GM19397 (cell line): ENCODE measurements around the gene INPP4B.
"Not testable (repeated sequence)": the region's sequence is repeated elsewhere in the genome, so short reads cannot be mapped to it uniquely, and the experiment has no call there.

Source experiments
- ATAC-seq: cut with Tn5 transposase; IDR thresholded peaks from one replicate; pipeline ENCODE4 v1.9.1; 2021; ENCODE audit warnings: mild to moderate bottlenecking, moderate library complexity; ENCODE audit not compliant: unreplicated experiment

The INPP4B gene

DNA sequence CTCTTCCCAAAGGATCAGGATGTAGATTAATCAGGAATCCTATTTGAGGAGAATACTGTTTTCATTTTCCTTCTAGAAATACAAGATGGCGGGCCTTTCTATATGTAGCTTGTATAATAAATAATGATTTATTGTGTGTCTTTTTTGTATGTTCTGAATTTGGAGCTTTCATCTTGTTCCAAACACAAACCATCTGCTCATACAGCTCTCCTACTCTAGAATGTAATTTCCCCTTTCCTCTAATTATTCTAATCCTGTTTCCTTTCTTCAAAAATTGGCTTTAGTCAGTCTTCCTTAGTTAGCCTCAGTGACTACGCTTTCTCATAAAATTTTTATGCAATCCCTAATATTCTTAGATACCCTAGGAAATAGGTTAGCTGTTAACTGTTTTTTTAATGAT, 422.2 kb downstream of the INPP4B start:
- no peak for ATAC-seq

DNA sequence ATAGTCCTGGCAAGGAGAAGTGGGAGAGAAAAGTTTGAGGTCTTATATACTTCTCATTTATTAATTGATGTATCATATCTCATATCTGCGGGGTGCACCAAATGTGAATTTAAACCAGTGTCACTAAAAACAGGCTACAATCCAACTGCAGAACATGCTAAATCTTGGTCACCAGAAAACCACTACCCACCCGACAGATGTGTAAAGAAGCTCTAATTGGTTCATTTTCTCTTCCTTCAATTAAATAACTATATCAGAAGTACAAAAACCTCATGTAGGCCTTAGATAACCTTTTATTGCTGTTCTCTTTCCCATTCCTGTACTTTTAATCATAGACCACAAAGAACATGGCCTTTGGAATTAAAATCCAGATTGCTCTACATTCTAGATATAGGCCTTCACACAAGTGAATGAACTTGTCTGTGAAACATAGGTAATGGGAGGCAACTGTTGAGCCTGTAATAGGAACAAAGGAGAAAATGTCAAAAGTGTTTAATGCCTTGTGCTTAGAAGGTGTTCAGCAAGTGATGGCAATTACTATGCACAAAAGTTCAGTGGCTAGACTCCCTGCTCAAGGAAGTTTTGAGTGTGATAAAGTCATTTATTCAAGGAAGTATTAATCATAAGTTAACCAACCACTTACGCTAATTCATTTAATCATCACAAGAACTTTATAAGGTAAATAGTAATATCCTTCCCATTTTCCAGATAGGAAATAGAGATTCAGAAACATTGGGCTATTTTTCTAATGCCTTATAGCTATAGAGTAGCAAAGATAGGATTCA, 425.6 kb downstream of the INPP4B start:
- ATAC-seq: no peak

DNA sequence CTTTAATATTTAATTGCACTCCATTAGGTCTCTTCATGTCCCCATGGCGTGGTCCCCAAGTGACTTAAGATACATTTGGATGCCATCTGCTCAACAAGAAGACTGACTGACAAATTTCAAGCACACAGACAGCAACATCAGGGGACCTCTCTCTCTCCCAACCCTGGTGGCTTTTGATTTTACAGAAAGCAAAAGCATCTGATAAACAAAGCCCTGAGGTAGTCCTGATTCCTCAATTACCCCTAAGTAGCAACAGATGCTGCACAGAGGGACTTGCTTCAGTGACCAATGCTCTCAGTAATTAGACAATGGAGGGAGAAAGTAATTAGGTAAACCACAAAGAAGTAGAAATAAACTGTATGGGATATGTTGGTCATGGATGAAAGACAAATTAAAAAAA, 426.4 kb downstream of the INPP4B start:
- no peak for ATAC-seq

DNA sequence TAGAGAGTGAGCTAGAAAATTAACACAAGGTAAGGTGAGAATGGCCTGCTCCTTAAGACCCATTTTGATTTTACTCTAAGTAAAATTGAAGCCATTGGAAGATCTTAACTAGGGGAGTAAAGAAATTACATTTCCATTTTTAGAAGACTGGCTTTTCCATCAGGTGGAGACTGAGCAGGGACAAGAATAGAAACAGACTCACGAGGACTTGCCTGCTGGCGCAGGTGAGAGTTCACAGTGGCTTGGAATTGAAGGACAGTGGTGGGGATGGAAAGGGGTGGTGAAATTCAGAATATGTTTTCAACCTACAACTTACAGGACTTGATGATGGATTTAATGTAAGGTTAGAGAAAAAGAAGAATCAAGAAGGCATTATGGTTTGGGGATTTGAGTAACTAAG, 427.4 kb downstream of the INPP4B start:
- no peak for ATAC-seq

DNA sequence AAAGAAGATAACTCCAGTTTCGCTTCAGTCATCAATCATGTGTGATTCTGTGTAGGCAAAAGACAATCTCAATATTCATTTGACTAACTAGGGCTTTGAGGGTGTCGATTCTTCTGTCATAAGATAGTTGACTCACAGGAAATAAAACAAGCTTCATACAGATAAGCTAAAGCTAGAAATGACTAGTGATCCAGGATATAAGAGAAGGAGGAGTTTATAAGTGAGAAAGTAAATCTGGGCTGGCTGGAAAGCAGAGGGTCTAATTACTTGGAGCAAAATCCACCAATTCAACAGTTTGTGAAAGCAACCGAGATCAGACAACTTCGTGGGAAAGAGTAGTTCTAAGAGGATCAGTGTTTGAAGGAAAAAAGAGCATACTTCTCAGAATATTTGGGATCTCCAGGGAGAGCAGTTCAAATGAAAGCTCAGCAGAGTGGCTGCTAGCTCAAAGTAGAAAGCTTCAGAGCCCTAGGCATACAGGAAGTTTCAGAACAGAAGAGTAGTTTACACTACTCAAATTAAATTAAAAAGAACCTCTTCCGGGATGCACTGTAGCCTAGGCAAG, 429.3 kb downstream of the INPP4B start:
- ATAC-seq: no peak

DNA sequence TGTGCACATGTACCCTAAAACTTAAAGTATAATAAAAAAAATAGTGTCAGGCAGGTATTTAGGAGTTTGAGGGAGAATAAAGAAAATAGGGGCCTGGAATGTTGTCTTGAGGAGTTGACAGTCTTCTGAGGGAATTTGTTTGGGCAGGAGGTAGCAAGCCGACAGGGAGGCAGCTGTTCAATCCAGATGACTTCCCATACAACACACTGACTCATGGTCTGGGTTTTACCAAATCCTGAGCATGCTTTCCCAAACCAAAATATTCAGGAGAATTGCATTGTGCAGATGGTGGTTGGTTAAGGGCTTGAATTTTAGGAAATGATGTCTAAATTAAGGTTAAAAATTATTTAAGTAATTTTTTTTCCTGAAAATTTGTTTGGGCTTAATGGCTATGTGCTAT, 430.0 kb downstream of the INPP4B start:
- ATAC-seq: no peak

DNA sequence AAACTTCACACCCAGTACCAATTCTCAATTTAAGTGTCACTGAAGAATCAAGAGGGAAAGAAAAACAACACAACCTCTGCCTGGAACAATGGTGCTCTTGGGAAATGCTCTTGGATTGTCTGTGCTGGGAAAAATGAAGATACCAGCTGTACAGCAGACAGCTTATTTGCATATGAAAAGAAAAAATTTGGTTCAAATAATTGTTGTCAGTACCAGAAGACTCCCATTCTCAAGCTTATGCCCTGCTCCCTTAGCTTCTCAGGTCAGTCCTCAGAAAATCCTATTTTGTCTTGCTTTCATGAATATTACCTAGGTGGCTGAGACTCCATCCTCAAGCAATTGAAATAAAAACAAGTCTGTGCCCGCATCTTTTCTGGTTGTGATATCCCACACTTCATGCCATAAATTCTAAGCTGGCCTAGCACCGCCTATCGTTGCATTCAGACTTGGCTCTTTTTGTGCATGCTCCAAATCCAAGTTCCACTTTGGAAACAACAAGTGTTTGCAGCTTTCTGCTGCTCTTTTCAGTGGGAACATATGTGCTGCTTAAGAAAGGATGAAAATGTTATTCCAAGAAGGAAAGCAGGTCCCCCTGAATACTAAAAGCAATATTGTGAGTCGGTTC, 431.6 kb downstream of the INPP4B start:
- ATAC-seq: no peak

DNA sequence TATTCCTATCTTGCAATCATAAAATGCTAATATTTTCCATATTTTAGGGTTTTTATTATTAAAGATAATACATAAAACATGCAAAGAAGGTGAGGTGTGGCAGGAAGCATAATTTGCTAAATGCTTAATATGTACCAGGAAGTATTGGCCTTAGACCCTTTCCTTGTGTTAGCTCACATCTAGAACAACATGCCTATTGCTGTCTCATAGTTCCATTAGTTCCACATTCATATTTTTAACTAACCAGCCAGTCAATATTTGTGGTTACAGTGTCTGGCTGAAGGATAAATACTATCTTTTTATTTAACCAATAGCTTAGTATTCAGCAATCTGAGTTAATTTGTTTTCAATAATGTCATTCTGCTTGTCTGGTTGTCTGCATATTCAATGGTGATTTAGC, 432.6 kb downstream of the INPP4B start:
- no peak for ATAC-seq

DNA sequence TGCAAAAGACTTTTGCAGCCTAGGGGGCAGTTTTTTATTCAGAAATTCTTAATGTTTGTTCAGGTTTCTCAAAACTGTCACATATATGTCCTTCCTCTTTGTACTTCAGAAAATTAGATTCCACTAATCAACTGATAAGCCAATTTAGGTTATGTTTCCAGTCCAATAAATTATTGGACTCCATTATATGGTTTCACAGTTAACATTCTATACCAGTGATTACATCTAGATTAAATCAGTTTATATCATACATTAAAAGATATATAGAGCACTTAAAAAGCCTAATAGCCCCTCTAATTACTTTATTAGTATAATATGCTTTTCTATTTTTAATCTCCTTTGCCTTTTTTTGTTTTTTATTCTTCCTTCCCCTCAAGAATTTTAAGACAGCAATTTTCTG, 434.1 kb downstream of the INPP4B start:
- no peak for ATAC-seq

DNA sequence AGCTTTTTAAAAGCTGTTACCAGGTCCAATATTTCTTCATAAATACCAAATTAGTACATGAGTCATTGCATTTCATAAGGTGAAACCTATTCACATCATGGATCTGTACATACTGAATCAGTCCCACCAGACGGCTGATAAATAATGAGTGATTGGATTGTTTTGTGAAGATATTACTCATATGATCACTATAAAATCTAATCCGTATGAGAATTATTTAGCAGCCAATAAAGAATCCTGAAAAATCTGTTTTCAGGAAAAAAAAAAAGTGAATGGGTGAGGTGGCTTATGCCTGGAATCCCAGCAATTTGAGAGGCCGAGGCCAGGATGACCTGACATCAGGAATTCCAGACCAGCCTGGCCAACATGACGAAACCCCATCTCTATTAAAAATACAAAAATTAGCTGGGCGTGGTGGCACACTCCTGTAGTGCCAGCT, 438.1 kb downstream of the INPP4B start:
- no peak for ATAC-seq

DNA sequence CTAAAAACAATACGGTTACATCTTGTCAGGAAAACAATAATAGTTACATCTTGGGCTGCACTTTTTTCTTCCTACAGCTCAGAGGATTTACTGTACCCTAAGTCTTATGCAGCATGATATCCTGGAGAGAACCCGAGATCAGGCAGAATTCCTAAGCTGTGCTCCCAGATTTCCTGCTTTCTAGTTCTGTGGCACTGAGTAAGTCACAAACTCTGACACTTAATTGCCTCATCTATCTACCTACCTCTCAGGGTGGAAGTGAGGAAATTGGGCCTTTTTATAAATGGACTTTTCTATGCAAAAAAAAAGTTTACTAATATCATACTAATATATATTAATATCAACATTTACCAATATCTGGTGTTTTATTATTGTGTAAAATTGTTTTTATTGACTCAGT, 438.5 kb downstream of the INPP4B start:
- ATAC-seq: no peak

DNA sequence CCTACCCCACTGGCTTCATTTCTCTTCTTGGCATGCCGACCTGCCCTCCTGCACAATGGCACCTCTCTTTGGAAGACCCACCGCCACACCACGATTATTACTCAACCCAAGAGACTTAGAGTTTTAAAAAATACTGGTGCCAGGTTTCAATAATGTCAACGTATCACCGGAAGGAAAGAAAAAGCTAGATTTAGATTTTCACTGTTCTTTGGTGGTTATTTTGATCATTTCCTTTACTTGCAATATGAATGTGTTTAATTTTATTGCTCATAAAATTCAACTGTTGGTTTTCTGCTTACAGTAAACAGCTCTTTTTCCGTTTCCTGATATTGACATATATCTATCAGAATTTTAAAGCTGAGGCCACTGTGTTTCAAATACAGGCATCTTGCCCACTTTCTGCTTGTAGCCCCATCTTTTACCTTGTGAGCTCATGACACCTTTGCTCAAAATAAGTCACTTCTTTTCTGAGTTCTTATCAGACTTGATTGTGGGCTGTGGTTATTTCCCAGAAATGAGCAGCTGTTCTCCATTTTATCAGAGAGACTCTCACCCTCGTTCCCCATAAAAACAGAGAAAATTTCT, 439.1 kb downstream of the INPP4B start:
- ATAC-seq: no peak

DNA sequence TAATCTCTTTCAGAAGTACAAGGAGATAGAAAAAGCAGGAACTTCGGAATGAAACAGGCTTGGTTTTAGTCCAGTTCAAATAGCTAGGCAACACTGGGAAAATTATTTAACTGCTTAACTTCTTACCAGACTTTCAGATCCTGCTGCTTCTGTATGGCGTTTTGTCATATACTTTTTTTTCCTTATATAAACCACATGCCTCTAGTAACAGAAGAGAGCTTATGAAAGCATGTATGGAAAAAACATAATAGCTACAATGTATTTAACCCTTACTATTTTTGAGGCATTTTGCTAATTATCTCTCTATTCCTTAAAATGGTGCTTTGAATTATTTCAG, 439.6 kb downstream of the INPP4B start:
- ATAC-seq: no peak

DNA sequence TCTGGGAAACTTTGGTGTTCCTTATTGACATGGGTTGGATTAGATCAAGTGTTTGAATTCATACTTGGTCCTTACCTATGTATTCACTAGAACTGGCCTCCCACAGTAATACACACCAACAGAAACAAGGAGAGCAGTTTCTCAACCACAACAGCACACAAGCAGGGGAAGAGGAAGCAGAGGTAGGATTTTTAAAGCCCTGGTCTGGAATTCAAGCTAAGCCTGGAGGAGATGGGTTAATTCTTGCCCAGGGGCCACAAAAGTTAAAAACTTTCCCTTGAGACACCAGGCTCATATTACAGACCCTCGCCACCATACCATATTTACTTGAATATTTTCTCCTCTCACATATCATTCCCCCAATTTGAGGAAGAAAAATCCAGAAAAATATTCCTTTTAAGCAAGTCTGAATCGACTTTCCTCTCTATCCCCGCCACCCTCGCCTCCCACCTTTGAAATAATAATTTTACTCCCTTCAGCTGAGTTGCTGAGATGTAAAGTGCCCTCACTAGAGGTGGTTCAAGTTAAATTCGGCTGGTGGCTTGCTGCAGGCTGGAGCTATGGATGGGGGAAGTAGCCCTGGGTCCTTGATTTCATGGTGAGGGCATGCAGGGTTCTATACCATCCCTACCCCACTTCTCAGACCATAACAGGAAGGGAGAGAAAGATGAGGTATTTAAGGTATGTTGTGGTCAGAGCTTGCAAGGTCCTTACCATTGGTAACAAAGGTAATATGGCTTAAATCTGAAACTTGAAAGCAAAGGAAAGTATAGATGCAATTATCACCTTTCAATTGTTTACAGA, 440.2 kb downstream of the INPP4B start:
- peak; percentile 31 for ATAC-seq

DNA sequence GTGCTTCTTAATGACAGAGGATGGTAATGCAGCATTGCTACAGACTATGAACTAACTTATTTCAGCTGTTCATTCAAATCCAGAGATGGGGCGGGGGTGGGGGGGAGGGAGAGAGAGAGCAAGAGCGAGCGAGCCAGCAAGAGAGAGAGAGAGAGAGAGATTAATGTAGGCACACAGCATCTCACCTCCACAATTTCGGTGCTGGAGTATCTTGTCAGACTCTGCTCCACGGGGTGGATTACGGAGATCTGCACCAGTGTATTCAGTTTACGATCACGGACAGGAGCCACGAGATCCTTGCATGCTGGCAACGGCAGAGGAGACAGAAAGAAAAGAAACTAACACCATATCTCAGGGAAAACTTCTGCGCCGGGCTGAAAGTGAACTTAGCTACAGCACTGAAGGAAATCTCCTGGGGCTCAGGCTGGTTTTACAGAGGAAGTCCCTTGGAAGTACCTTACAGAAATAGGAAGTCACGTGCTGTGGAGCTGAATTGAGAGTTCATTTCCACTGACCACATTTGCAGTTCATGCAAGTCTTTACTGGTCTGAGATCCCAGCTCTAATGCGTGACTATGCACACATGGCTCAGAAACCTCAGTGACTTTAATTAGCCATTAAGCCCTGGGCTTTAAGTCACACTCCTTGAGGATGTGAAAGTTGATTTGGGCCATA, 440.9 kb downstream of the INPP4B start:
- peak; percentile 60 for ATAC-seq

DNA sequence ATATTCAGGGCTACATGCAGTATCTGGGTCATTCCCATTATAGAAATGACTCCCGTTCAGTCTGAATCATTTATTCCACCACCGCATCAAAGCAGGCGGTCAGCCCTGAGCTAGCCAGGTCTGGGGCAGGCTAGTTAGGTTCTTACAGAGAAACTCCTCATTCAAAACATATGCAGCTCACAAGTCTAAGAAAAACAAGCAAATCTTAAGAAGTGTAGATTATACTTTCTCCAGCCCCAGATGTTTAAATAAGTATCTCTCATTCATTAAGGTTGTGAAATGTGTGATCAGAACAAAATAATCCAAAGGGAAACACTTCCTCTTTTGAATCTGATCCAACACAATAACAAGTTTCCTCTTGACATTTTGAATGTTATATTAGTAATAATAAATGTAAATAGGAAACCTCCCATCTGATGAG, 441.9 kb downstream of the INPP4B start:
- ATAC-seq: no peak

DNA sequence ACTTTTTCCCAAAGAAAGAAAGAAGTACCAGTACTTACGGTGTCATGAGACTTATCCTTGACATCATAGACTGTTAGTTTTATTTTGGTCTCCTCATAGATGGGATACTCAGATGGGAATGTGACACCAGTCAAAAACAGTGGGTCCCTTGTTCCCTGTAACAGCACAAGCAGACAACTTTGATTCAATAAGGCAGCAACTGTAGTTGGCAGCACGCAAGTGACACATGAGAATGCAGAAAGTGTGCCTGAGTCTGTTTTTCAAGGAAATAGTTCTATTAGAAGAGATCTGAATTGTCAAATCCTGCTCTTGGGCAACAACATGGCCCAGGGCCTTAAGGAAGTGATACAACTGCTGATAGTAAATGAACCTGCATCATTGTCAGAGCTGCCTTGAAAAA, 443.2 kb downstream of the INPP4B start:
- no peak for ATAC-seq

DNA sequence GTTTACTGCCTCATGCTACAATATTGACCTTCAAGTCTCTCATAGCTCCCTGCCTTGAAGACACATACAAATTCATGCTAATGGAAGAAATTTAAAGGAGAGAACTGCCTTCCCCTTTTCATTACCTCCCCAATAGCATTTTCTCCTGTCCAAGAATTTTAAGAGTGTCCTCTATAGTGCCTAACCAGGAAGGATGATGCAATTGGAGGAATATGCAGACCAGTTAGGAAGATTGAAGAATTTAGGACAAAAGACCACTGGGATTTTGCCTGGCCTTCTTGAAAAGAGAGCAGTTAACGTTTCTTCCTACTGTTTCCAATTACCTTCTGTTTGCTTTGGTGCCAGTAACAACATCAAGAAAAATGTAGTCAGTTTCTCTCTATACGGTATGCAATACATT, 443.9 kb downstream of the INPP4B start:
- no peak for ATAC-seq

DNA sequence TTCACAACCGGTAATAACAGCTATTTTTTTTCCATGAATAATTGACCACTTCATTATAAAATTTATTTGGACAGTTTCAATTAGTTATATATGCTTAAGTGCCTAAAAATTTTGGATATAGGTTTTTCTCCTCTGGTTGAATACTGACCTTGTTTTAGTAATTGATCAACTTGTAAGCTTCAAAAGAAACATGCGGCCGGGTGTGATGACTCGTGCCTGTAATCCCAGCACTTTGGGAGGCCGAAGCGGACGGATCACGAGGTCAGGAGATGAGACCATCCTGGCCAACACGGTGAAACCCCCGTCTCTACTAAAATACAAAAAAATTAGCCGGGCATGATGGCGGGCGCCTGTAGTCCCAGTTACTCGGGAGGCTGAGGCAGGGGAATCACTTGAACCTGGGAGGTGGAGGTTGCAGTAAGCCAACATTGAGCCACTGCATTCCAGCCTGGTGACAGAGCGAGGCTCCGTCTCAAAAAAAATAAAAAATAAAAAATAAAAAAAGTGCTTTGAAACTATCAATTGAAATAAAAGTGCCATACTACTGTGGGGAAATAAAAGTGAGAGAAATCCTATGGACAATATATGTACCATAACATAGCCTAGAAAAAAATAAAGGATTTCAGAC, 448.6 kb downstream of the INPP4B start:
- ATAC-seq: not testable (repeated sequence)

DNA sequence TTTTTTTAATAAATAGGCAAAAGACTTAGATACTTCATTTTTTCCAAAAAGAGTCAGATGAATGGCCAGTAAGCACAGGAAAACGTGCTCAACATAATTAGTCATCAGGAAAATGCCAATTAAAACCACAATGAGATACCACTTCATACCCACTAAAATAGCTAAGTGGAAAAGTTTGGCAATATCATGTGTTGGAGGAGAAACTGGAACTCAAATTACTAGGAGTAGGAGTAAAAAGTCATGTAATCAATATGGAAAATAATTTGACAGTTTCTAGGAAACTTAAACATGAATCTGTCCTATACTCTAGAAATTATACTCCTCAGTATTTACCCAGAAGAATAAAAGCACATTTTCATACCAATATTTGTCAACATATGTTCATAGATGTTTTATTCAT, 449.8 kb downstream of the INPP4B start:
- ATAC-seq: no peak
